HG02623 (cell line): Measurements from ENCODE around the gene CEBPZOS.

ENCODE experiments used
- ATAC-seq: cut with Tn5 transposase; IDR thresholded peaks from one replicate; pipeline ENCODE4 v1.9.1; 2021; ENCODE audit warnings: moderate library complexity; ENCODE audit not compliant: unreplicated experiment

CEBPZOS gene

DNA sequence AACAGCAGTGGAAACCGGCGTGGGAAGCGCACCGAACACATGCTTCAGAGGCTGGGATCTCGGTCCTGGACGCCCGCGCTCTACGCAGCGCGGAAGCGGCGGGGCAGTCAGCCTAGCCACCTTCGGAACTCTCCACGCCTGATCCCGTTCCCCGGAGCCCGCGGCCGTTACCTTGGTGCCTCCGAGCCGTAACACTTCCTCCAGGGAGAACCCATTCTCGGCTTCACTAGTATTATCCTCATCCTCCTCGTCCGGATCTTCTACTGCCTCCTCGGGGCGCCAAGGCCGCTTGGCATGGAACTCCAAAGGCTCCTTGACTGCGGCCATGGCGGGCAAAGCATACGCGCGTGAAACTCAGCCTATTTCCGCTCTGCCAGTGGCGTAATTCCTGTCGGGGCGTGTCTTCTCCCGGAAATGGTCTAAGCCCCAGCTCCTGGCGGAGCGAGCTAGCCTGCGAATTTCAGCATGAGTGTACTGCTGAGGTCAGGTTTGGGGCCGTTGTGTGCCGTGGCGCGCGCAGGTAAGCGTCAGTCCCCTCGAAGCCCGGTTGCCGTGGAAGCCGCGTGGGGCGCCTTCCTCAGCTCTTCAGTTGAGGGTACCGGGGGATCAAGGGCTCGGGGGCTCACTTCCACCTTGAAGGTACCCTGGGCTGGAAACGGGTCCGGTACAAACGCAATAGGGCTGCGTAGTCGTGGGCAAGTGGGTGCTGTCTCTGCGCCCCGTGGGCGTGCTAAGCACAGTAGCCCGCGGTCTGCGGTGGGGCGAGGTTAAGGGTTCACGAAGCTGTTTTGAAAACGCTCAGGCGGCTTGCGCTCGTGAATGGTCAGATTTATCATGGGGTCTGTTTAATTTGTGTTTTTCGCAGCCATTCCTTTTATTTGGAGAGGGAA is 35.2 kb downstream of the CEBPZOS start, which contains the start of the genes CEBPZ and NDUFAF7:
Gene CEBPZ (minus strand): TSS at position 356 of the 890 bp plus-strand sequence. CDS start 29 bp downstream, at position 327.
Gene NDUFAF7 (plus strand): TSS at position 418 of the 890 bp plus-strand sequence. CDS start 48 bp downstream, at position 466.
- peak; percentile 95 for ATAC-seq

DNA sequence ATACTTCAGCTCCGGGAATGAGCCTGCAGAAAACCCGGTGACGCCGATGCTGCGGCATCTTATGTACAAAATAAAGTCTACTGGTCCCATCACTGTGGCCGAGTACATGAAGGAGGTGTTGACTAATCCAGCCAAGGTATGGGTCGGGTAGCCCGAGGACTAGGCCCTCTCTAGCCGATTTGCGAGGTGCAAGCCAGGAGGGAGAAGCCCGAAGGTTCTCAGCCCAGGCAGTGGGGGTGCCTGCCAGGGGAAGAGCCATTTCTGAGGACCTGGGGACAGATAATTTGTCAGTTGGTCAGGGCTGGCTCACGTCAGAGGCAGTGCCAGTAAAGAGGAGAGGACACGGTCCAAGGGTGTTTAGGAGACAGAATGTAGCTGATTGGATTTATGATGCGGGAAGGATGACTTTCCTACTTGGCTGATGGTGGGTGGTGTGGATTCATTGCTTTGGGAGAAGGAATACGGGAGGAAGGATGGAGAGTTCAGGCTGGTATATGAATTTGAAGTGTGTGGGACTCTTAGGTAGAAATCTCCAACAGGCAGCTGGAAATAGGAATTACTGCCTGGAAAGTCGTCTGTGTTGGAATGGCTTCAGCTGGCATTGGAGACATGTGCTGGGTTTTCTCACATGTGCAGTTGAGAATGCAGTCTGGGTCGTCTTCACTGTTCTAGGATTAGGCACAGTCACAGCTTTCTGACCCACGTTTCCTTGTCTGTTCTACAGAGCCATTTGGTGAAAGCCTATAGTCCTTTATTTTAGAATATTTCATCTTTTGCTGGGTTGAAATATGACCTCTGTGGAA is 36.0 kb downstream of the CEBPZOS start:
- no peak for ATAC-seq

GRCh38 chr2:37243435-37243834 is 47.1 kb downstream of the CEBPZOS start:
- ATAC-seq: no peak

GRCh38 chr2:37244017-37244416 is 47.7 kb downstream of the CEBPZOS start:
- ATAC-seq: peak; percentile 47

DNA sequence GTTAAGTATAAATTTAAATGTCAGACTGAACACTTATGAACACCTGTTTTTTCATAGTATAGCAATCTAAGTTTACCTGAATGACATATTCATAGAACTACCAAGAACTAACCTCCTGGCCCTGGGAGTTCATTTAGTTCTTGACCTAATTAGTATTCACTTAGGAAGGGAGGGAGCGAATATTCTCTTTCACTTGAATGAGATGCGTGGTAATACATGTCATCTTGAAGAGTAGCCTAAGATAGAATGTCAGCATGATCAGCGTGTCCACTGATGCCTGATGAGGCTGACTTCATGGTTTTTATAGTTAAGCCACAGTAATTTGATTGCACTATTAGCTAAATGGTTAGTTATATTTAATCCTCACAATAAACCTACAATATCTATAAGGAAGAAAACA is 48.5 kb downstream of the CEBPZOS start:
- no peak for ATAC-seq

GRCh38 chr2:37246205-37246604 is 49.9 kb downstream of the CEBPZOS start:
- no peak for ATAC-seq

- no peak for ATAC-seq
Observed at GRCh38 chr2:37250869-37251740, 54.8 kb downstream of the CEBPZOS start.
